ENCODE data around the gene CCDC6. TPM values are rescaled to one million over a fixed set of nuclear protein-coding genes. Genes with fewer than 3 reads are reported as not detected.

The CCDC6 gene
- total RNA-seq, 1 experiment from 2014 or later = 37.6 TPM

GRCh38 chr10:59869594-59869940 is 36.8 kb downstream of the CCDC6 start:
- H2AFZ ChIP-seq (ENCODE audit: low read length) = no peak overlapping the region
- H4K20me1 ChIP-seq (ENCODE audit: low read length) = peaks cover 35% of the 10 kb centered on the region
- ATAC-seq = no peak
- no peaks in the 10 kb centered on the region for H3K9me3 ChIP-seq (ENCODE audit: low read length)
- no peaks in the 10 kb centered on the region for H3K27me3 ChIP-seq (ENCODE audit: low read length)
- H3F3A ChIP-seq (ENCODE audit: low read length, unreplicated experiment) = no peaks in the 10 kb centered on the region
- no peak overlapping the region for H3K4me2 ChIP-seq (ENCODE audit: low read length)
- H3K4me3 ChIP-seq (ENCODE audit: low read length) = no peak overlapping the region
- H3K9ac ChIP-seq (ENCODE audit: low read length) = no peak overlapping the region
- H3K9me2 ChIP-seq (replicated peaks; ENCODE audit: low read length) = no peaks in the 10 kb centered on the region
- no peak for DNase-seq
- peaks cover 15% of the 10 kb centered on the region for H3K4me1 ChIP-seq (ENCODE audit: insufficient read depth, low read length)
- POLR2A ChIA-PET (ENCODE audit: unreplicated experiment) = no interaction called here
- peaks cover 98% of the 10 kb centered on the region for H3K79me2 ChIP-seq (ENCODE audit: low read length)
- CTCF ChIA-PET = no interaction called here
- no peaks in the 10 kb centered on the region for H3K36me3 ChIP-seq (ENCODE audit: low read depth, low read length)
- no peak overlapping the region for H3K27ac ChIP-seq (ENCODE audit: low read length)
- TF ChIP-seq, protein P1, sequence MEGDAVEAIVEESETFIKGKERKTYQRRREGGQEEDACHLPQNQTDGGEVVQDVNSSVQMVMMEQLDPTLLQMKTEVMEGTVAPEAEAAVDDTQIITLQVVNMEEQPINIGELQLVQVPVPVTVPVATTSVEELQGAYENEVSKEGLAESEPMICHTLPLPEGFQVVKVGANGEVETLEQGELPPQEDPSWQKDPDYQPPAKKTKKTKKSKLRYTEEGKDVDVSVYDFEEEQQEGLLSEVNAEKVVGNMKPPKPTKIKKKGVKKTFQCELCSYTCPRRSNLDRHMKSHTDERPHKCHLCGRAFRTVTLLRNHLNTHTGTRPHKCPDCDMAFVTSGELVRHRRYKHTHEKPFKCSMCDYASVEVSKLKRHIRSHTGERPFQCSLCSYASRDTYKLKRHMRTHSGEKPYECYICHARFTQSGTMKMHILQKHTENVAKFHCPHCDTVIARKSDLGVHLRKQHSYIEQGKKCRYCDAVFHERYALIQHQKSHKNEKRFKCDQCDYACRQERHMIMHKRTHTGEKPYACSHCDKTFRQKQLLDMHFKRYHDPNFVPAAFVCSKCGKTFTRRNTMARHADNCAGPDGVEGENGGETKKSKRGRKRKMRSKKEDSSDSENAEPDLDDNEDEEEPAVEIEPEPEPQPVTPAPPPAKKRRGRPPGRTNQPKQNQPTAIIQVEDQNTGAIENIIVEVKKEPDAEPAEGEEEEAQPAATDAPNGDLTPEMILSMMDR (conservative IDR thresholded peaks at IDR 0.05; ENCODE audit: low read depth, low read length) = no peak
- no peak for TF ChIP-seq EZH2 (IDR thresholded peaks at IDR 0.05; ENCODE audit: low read length, unreplicated experiment)
- TF ChIP-seq EZH2phosphoT487 (IDR thresholded peaks at IDR 0.05; ENCODE audit: borderline replicate concordance, low read length) = no peak
- no TSS peak for BruUV-seq (replicated peaks)
- intact Hi-C loops (cut with micrococcal nuclease) = loop anchor here (10.0 kb wide), 1 partner anchor 335 kb away; no protein-coding TSS in a partner anchor

DNA sequence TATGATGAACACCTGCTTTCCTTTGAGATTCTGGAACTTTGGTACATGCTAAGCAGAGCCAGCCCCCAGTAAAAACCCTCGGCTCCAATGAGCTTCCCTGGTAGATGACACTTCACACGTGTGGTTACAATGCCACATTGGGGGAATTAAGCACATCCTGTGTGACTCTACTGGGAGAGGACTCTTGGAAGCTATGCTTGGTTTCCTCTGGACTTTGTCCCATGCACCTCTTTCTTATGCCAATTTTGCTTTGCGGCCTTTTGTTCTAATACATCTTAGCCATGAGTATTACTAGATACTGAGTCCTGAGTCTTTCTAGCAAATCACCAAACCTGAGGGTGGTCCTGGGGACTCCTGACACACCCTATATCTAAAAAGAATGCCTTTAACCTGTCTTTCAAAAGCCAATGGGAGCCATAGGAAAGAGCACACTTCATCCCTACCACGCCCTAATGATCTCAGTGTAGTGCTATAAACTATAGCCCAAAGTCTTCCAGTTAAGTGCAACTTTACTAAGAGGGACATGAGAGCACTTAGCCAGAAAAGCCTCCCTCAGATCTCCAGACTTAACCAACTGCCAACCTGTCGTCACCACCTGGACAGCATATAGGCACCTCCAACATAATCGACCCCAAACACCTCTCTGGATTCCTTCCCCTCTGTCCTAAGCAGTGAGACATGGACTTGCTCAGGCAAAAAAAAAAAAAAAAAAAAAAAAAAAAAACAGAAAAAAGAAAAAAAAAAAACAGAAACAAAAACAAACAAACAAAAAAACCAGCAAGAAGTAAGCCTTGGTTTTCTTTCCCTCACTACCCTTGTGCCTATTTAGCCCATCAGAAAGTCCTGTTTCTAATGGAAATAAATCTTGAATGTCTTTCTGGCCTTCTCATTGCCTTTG is 37.4 kb downstream of the CCDC6 start:
- no peak overlapping the region for H3K4me3 ChIP-seq (ENCODE audit: low read length)
- CTCF ChIA-PET = no interaction called here
- no peaks in the 10 kb centered on the region for H3F3A ChIP-seq (ENCODE audit: low read length, unreplicated experiment)
- TF ChIP-seq EZH2 (IDR thresholded peaks at IDR 0.05; ENCODE audit: low read length, unreplicated experiment) (no peak), EZH2phosphoT487 (IDR thresholded peaks at IDR 0.05; ENCODE audit: borderline replicate concordance, low read length) (no peak)
- TF ChIP-seq, protein P1 (conservative IDR thresholded peaks at IDR 0.05; ENCODE audit: low read depth, low read length) = no peak
- ATAC-seq = no peak
- peaks cover 37% of the 10 kb centered on the region for H4K20me1 ChIP-seq (ENCODE audit: low read length)
- no peaks in the 10 kb centered on the region for H3K9me2 ChIP-seq (replicated peaks; ENCODE audit: low read length)
- H2AFZ ChIP-seq (ENCODE audit: low read length) = no peak overlapping the region
- no peaks in the 10 kb centered on the region for H3K9me3 ChIP-seq (ENCODE audit: low read length)
- intact Hi-C loops (cut with micrococcal nuclease) = loop anchor here (10.0 kb wide), 1 partner anchor 336 kb away; no protein-coding TSS in a partner anchor
- no peak overlapping the region for H3K4me2 ChIP-seq (ENCODE audit: low read length)
- no peaks in the 10 kb centered on the region for H3K36me3 ChIP-seq (ENCODE audit: low read depth, low read length)
- H3K27ac ChIP-seq (ENCODE audit: low read length) = no peak overlapping the region
- no peak for DNase-seq
- no peaks in the 10 kb centered on the region for H3K27me3 ChIP-seq (ENCODE audit: low read length)
- H3K79me2 ChIP-seq (ENCODE audit: low read length) = peaks cover 98% of the 10 kb centered on the region
- POLR2A ChIA-PET (ENCODE audit: unreplicated experiment) = no interaction called here
- H3K4me1 ChIP-seq (ENCODE audit: insufficient read depth, low read length) = peaks cover 19% of the 10 kb centered on the region
- no peak overlapping the region for H3K9ac ChIP-seq (ENCODE audit: low read length)
- no TSS peak for BruUV-seq (replicated peaks)

- Histone ChIP-seq H2AFZ (ENCODE audit: low read length) (no peak overlapping the region), H3K9me3 (ENCODE audit: low read length) (no peaks in the 10 kb centered on the region), H3K9me2 (replicated peaks; ENCODE audit: low read length) (no peaks in the 10 kb centered on the region), H3K36me3 (ENCODE audit: low read depth, low read length) (no peaks in the 10 kb centered on the region), H3K27ac (ENCODE audit: low read length) (no peak overlapping the region), H4K20me1 (ENCODE audit: low read length) (peaks cover 37% of the 10 kb centered on the region), H3K27me3 (ENCODE audit: low read length) (no peaks in the 10 kb centered on the region), H3K4me3 (ENCODE audit: low read length) (no peak overlapping the region), H3F3A (ENCODE audit: low read length, unreplicated experiment) (no peaks in the 10 kb centered on the region), H3K4me2 (ENCODE audit: low read length) (no peak overlapping the region), H3K9ac (ENCODE audit: low read length) (no peak overlapping the region), H3K79me2 (ENCODE audit: low read length) (peaks cover 98% of the 10 kb centered on the region), H3K4me1 (ENCODE audit: insufficient read depth, low read length) (peaks cover 19% of the 10 kb centered on the region)
- no peak for ATAC-seq
- intact Hi-C loops (cut with micrococcal nuclease) = loop anchor here (10.0 kb wide), 1 partner anchor 337 kb away; no protein-coding TSS in a partner anchor
- DNase-seq = no peak
- TF ChIP-seq, protein P1 (conservative IDR thresholded peaks at IDR 0.05; ENCODE audit: low read depth, low read length) = no peak
- ChIA-PET CTCF (no interaction called here), POLR2A (ENCODE audit: unreplicated experiment) (no interaction called here)
- no TSS peak for BruUV-seq (replicated peaks)
Measured at GRCh38 chr10:59867590-59867989, 38.8 kb downstream of the CCDC6 start.
